A375 (cell line): ENCODE measurements around the gene IRGC. TPM values are rescaled to one million over a fixed set of nuclear protein-coding genes. Genes with fewer than 3 reads are reported as not detected.

ENCODE experiments used
- total RNA-seq: library from RNA; depleted of rRNA; stranded (reverse); fragments of >200 nt; shearing (Covaris generic); gene quantifications from 2 replicates; pipeline ENCODE4 v1.2.3, GENCODE V29; 2014; rRNA removed

Gene IRGC
- total RNA-seq, result not detected in 2 replicates

DNA sequence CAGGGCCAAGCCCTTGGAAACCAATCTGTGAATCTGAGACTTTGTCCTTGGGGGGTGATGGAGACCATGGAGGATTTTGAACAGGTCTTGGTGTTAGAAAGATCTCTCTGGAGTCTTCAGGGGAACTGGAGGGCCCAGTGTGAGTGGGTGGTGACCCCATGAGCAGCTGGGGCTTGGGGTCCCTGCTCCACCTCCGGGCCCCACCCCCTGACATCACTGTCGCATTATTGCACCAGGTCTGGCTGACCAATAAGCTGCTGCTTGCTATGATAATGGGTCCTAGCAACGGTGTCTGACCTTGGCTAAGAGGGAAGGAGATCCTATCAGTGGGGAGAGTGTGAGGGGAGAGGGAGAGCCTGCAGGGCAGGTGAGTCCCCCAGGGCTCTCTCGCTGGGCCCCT lies at the start of gene IRGC:
TSS of gene IRGC (plus strand) at position 301 of the 400 bp plus-strand sequence. CDS start 2,483 bp downstream, outside the sequence.

GRCh38 chr19:43754503-43755255 lies 38.8 kb downstream of the IRGC start, which contains the start of gene SMG9:
Gene SMG9 (minus strand): TSS chr19:43754962. CDS start chr19:43750741, 4,221 bp downstream.

Other genes with a start within 250 kb of the IRGC start
- 29.5 and 31.4 TPM in 2 replicates for gene PHLDB3, start 211.3 kb upstream of the IRGC start, total RNA-seq
- gene ETHE1, start 188.9 kb upstream of the IRGC start, total RNA-seq, result 99.7 and 124 TPM in 2 replicates
- 0.11 TPM in 1 of 2 replicates, not detected in the other for gene ZNF575, start 182.9 kb upstream of the IRGC start, total RNA-seq
- 47.6 and 63.8 TPM in 2 replicates for gene XRCC1, start 140.5 kb upstream of the IRGC start, total RNA-seq
- 0.61 TPM in 1 of 2 replicates, not detected in the other for gene PINLYP, start 140.3 kb upstream of the IRGC start, total RNA-seq
- gene IRGQ, start 119.9 kb upstream of the IRGC start, total RNA-seq, result 9.4 and 10.5 TPM in 2 replicates
- 10.3 and 12.9 TPM in 2 replicates for gene ZNF576, start 119.5 kb upstream of the IRGC start, total RNA-seq
- 0.29 and 0.30 TPM in 2 replicates for gene SRRM5, start 104.0 kb upstream of the IRGC start, total RNA-seq
- 57.5 and 59.0 TPM in 2 replicates for gene ZNF428, start 96.4 kb upstream of the IRGC start, total RNA-seq
- gene CADM4, start 76.2 kb upstream of the IRGC start, total RNA-seq, result 99.5 and 105 TPM in 2 replicates
- 139 and 147 TPM in 2 replicates for gene PLAUR, start 45.9 kb upstream of the IRGC start, total RNA-seq
- gene SMG9, start 38.9 kb downstream of the IRGC start, total RNA-seq, result 38.7 and 44.1 TPM in 2 replicates
- gene KCNN4, start 64.9 kb downstream of the IRGC start, total RNA-seq, result 150 and 157 TPM in 2 replicates
- 1.0 and 4.5 TPM in 2 replicates for gene LYPD5, start 86.4 kb downstream of the IRGC start, total RNA-seq
- 10.3 and 11.0 TPM in 2 replicates for gene ZNF283, start 111.2 kb downstream of the IRGC start, total RNA-seq
- gene ZNF404, start 167.9 kb downstream of the IRGC start, total RNA-seq, result 1.2 and 1.5 TPM in 2 replicates
- 20.8 and 23.7 TPM in 2 replicates for gene ZNF45, start 219.2 kb downstream of the IRGC start, total RNA-seq
- 3.3 and 4.5 TPM in 2 replicates for gene ZNF221, start 235.2 kb downstream of the IRGC start, total RNA-seq